SKM-1 (cell line): ENCODE data around the gene PRUNE2.
"Not testable (repeated sequence)": the region's sequence is repeated elsewhere in the genome, so short reads cannot be mapped to it uniquely, and the experiment has no call there.

Experiments used
- DNase-seq: peaks from one replicate; lab custom pipeline; 2025; ENCODE audit not compliant: unreplicated experiment; lab: John Stamatoyannopoulos, UW

Gene PRUNE2

GRCh38 chr9:76800901-76801300, 105.0 kb downstream of the PRUNE2 start:
- no peak for DNase-seq

DNA sequence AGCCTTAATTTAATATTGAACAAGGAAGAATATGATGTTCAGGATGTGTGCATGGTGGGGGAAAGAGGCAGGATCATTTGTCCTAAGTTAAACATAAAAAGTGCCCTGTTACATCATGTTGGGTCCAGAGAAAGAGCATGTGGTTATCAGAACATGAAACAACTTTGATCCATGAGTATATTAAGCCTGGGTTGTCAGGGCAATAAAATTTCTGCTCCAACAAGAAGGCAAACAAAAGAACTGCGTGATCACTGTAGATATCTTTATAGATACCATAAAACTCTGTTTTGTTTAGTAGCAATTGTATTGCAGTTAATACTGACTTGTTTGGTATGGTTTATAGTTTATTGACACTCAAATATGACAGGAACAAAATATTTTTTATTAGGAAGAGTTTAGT, 106.4 kb downstream of the PRUNE2 start:
- no peak for DNase-seq

GRCh38 chr9:76798527-76798926, 107.4 kb downstream of the PRUNE2 start:
- no peak for DNase-seq

DNA sequence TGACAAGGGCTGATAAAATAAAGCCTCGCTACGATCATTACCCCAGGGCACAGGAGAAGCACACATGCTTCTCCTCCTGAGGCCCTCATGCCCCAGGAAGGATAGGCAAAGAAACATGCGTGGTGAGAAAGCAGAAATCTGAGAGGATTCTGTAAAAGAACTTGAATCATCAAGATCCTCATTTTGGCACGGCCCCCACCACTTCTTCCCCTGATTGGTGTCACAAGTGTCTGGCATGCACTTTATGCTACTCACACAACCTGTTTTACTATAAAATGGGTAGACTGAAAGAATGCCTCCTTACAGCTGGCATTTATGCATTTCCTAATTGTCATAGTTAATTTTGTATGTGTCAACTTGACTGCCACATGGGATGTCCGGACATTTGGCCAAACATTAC, 109.6 kb downstream of the PRUNE2 start:
- no peak for DNase-seq

GRCh38 chr9:76793784-76794431, 112.0 kb downstream of the PRUNE2 start:
- DNase-seq, result no peak

DNA sequence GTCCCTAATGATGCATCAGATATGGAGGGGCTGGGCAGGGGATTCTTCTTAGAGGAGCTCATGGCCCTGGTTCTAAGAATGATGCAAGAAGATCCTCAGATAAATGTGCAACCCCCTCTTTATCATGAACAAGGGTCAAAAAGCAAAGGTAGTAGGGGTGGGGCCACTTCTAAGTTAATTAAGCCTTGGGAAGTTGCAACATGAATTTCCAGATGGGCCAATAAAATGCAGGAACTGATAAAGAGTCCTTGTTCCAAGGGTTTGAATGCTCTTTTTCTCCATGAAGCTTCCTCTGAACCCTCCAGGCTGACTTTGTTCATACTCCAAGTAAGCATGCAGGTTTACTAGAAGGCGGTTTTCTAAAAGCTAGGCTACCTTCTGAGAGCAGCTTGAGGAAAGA, 116.1 kb downstream of the PRUNE2 start:
- DNase-seq, result no peak

DNA sequence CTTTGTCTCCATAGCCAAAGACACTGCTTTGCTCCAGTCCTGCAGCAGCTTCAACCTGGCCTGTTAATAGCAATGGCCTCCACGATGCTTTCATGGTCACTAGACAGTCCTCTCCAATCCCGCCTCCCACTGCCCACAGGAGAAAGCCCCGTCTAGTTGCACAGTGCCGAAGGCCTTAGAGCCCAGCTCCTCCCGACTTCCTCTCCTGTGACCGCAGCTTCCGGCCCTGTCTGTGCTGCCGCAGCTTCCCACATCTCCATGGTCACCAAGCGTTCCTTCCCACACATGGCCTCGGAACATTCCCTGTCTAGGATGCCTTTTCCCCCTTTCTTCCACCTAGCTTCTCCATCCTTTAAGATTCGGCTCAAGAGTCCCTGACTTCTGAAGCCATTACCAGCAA, 118.2 kb downstream of the PRUNE2 start:
- no peak for DNase-seq

DNA sequence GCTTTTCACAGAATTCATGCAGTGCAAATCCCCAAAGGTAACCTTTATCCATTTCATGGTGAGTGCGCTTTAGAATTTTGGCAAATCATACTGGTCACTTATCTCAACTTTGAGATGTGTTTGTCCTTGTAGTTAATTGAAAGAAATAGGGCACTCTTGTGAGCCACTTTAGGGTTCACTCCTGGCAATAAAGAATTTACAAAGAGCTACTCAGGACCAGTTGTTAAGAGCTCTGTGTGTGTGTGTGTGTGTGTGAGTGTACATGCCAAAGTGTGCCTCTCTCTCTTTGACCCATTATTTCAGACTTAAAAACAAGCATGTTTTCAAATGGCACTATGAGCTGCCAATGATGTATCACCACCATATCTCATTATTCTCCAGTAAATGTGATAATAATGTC, 120.4 kb downstream of the PRUNE2 start:
- DNase-seq, result no peak

GRCh38 chr9:76784881-76785280, 121.0 kb downstream of the PRUNE2 start:
- no peak for DNase-seq

DNA sequence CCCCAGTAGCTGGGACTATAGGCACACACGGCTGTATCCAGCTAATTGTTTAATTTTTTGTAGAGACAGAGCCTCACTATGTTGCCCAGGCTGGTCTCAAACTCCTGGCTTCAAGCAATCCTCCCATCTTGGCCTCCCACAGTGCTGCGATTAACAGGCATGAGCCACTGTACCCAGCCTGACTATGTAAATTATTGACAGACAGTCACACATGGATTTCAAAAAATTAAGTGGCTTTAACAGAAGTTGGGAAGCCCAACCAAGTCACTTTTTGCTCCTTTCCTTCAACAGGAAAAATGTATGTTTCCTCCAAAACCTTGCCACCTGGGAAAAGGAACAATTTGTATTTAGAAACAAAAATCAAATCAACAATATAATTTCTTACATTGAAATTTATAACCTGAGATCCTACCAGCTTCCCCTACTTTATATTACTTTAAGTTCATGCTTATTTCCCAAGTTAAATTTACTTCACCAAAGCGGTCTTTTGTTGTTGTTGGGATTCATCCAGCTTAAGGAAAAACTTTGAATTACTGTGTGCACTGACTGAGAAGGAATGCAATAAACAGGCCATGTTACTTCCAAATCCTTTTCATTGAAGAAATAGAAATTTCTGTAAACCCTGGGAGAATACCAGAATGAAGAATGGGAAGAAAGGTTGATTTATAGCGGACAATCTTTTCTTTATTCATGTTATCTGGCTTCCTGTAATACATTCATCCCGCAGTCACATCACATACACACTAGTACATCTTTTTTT, 133.0 kb downstream of the PRUNE2 start:
- no peak for DNase-seq

DNA sequence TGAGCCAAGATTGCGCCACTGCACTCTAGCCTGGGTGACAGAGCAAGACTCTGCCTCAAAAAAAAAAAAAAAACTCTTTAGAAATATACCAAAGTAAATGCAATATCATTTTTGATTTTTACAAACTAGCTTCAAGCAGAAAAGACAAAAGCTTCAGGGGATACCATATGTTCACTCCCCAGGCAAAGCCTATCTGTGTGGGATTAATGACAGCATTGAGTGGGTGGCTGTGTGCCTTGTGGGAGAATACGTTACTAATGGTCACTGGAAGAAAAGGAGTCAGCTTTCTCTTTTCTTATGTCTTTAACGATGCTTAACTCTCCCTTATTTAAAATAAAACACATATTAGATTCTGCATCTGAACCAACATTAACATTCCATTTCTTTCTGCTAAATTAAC, 139.8 kb downstream of the PRUNE2 start:
- DNase-seq, result no peak

DNA sequence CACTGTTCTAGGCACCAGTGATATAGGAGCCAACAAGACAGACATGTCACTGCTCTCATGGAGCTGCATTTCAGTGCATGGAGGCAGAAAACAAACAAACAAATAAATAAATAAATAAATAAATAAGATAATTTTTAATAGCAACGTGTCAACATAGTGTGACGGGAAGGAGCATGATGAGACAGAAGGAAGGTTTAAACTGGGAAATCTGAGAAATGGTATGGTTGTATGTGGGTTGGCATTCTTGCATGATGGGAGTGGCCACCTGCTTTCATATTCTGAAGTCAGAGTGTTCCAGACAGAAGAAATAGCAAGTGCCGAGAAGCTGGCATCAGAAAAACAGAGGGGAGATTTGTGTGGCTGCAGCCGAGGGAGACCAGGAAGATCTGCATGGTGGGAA, 141.8 kb downstream of the PRUNE2 start, which contains the start of gene PCA3:
TSS of gene PCA3 (plus strand) at position 301 of the 400 bp plus-strand sequence.
- no peak for DNase-seq

DNA sequence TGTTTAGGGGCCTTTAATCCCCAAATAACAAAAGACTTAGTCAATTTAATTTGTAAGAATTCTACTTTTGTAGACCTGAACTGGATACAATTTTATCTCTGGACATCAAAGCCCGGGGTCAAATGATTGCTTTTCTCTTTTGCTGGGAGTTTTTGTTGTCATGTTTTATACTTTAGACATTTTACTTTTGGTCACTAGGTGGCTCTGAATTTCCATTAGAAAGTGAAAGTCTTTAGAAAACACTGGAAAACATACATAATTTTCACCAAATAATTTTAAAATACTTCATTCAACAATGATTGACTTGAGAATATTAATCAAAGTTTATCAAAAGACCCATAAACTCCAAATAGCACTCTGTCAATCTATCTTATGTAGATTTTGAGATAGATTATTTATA, 144.5 kb downstream of the PRUNE2 start:
- DNase-seq, result no peak

DNA sequence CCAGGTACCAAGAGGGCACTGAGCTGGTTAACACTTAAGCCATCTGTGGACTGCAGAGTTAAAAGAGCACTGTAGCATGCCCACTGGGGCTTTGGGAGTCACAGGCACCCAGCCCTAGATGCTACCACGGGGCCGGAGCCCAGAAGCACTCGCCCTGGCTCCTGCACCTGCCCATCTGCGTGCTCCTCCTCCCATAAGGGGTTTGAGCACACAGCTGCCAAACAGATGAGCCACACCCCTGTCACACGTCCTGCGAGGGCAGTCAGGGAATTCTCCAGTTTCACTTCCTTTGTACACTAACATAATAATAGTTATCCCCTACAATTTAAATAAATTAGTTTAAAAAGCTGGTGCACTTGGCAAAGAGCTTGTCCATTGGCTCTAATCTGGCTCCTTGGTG, 146.2 kb downstream of the PRUNE2 start:
- DNase-seq, result no peak

- no peak for DNase-seq
These were observed 147.4 kb downstream of the PRUNE2 start for GRCh38 chr9:76758476-76758875.

- no peak for DNase-seq
These were observed 148.8 kb downstream of the PRUNE2 start for GRCh38 chr9:76756941-76757673.

GRCh38 chr9:76756268-76756640, 149.7 kb downstream of the PRUNE2 start:
- DNase-seq, result no peak

- no peak for DNase-seq
These were observed 154.9 kb downstream of the PRUNE2 start for GRCh38 chr9:76751001-76751400.

GRCh38 chr9:76744336-76744735, 161.6 kb downstream of the PRUNE2 start:
- DNase-seq, result no peak

GRCh38 chr9:76743931-76744330, 162.0 kb downstream of the PRUNE2 start:
- DNase-seq, result no peak

DNA sequence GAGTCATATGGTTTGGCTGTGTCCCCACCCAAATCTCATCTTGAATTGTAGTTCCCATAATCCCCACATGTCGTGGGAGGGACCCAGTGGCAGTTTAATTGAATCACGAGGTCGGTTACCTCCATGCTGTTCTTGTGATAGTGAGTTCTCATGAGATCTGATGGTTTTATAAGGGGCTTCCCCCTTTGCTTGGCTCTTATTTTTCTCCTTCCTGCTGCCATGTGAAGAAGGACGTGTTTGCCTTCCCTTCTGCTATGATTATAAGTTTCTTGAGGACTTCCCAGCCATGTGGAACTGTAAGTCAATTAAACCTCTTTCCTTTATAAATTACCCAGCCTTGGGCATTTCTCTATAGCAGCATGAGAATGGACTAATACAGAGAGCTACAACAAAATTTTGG, 163.0 kb downstream of the PRUNE2 start:
- not testable (repeated sequence) for DNase-seq

- no peak for DNase-seq
These were observed 164.4 kb downstream of the PRUNE2 start for GRCh38 chr9:76741524-76741923.
